Lower lobe of right lung (tissue), 2 donors: ENCODE data around the gene GALNT4. TPM values are rescaled to one million over a fixed set of nuclear protein-coding genes. Genes with fewer than 3 reads are reported as not detected.

Source experiments
- ATAC-seq, 2 donors: fragments of 200-7000 bp; cut with Tn5 transposase; one replicate each; pipeline ENCODE4 v1.9.1; 2020 to 2022; ENCODE audit warnings: mild to moderate bottlenecking in 2 of 2, moderate library complexity in 2 of 2
- DNase-seq: peaks from one replicate; pipeline ENCODE4 v3.0.0-alpha.2; 2020
- H3K27ac ChIP-seq: fragments of 200-600 bp; one replicate; pipeline ENCODE4 v1.8.0; 2022
- H3K27me3 ChIP-seq: fragments of 200-600 bp; one replicate; pipeline ENCODE4 v1.8.0; 2022; ENCODE audit warnings: low read depth
- H3K36me3 ChIP-seq: fragments of 200-600 bp; one replicate; pipeline ENCODE4 v1.8.0; 2022; ENCODE audit warnings: mild to moderate bottlenecking
- H3K4me1 ChIP-seq: fragments of 200-600 bp; one replicate; pipeline ENCODE4 v1.8.0; 2022
- H3K4me3 ChIP-seq: fragments of 200-600 bp; one replicate; pipeline ENCODE4 v1.8.0; 2022; ENCODE audit warnings: mild to moderate bottlenecking
- H3K9me3 ChIP-seq: fragments of 200-600 bp; one replicate; pipeline ENCODE4 v1.8.0; 2022
- CTCF ChIP-seq: fragments of 200-600 bp; IDR thresholded peaks from one replicate; pipeline ENCODE4 v1.8.0; 2022; ENCODE audit warnings: antibody characterized with exemption, mild to moderate bottlenecking
- intact Hi-C: fragments of 100-400 bp; cut with DNase I; formaldehyde crosslinking; loops from one replicate; pipeline ENCODE4 v1.11.0; 2022
- total RNA-seq: library from RNA; stranded (reverse); fragmentation: NEBNext Ultra II Directional; extraction: Animal tissue kit (Norgen Biotek cat#: 25700); gene quantifications from one replicate; pipeline ENCODE4 v1.2.1, GENCODE V29; 2021
- donor health status: DM: no; HTN: yes; CAD: no; lungs with severe emphysema.

The GALNT4 gene
- total RNA-seq, 1 donor from 2014 or later, result 9.6 TPM

- Histone ChIP-seq H3K9me3 (no peaks in the 10 kb centered on the region), H3K27me3 (no peaks in the 10 kb centered on the region), H3K4me1 (no peaks in the 10 kb centered on the region), H3K27ac (no peak overlapping the region), H3K36me3 (no peaks in the 10 kb centered on the region), H3K4me3 (no peak overlapping the region)
- ATAC-seq, result no peak
- TF ChIP-seq CTCF, result no peak
- intact Hi-C loops, result no loop called here
- DNase-seq, result no peak
Measured at GRCh38 chr12:89513544-89513943, 11.1 kb downstream of the GALNT4 start.

- no peaks in the 10 kb centered on the region for H3K9me3 ChIP-seq
- intact Hi-C loops, result no loop called here
- H3K4me1 ChIP-seq, result peaks cover 7% of the 10 kb centered on the region
- no peak for TF ChIP-seq CTCF
- ATAC-seq, result no peak
- no peaks in the 10 kb centered on the region for H3K36me3 ChIP-seq
- no peak for DNase-seq
- no peaks in the 10 kb centered on the region for H3K27me3 ChIP-seq
- no peak overlapping the region for H3K27ac ChIP-seq
- H3K4me3 ChIP-seq, result no peak overlapping the region
Measured at GRCh38 chr12:89507015-89507824, 17.4 kb downstream of the GALNT4 start.

GRCh38 chr12:89506050-89506449 lies 18.5 kb downstream of the GALNT4 start:
- H3K9me3 ChIP-seq, result no peaks in the 10 kb centered on the region
- peaks cover 7% of the 10 kb centered on the region for H3K4me1 ChIP-seq
- intact Hi-C loops, result no loop called here
- H3K4me3 ChIP-seq, result no peak overlapping the region
- no peaks in the 10 kb centered on the region for H3K27me3 ChIP-seq
- H3K36me3 ChIP-seq, result no peaks in the 10 kb centered on the region
- H3K27ac ChIP-seq, result no peak overlapping the region
- ATAC-seq, result no peak
- no peak for DNase-seq
- TF ChIP-seq CTCF, result no peak

GRCh38 chr12:89504560-89505346 lies 19.8 kb downstream of the GALNT4 start:
- ATAC-seq, result no peak

GRCh38 chr12:89501793-89502192 lies 22.8 kb downstream of the GALNT4 start:
- H3K4me3 ChIP-seq, result no peak overlapping the region
- DNase-seq (no peak), ATAC-seq (no peak)
- no peaks in the 10 kb centered on the region for H3K36me3 ChIP-seq
- no peak for TF ChIP-seq CTCF
- H3K27me3 ChIP-seq, result no peaks in the 10 kb centered on the region
- H3K9me3 ChIP-seq, result no peaks in the 10 kb centered on the region
- no peak overlapping the region for H3K27ac ChIP-seq
- intact Hi-C loops, result no loop called here
- H3K4me1 ChIP-seq, result no peaks in the 10 kb centered on the region

More at GRCh38 chr12:89504560-89505346, 19.8 kb downstream of the GALNT4 start:
- Histone ChIP-seq H3K36me3 (no peaks in the 10 kb centered on the region), H3K9me3 (no peaks in the 10 kb centered on the region), H3K4me1 (peaks cover 7% of the 10 kb centered on the region), H3K27me3 (no peaks in the 10 kb centered on the region), H3K4me3 (no peak overlapping the region), H3K27ac (no peak overlapping the region)
- intact Hi-C loops, result no loop called here
- no peak for TF ChIP-seq CTCF
- DNase-seq, result no peak
